Activated naive CD4-positive, alpha-beta T cell treated with anti-CD3 and anti-CD28 coated beads, Interleukin-2, amount 50 U/mL, for 72 hours (primary cell): ENCODE measurements around the gene C2orf76. TPM values are rescaled to one million over a fixed set of nuclear protein-coding genes. Genes with fewer than 3 reads are reported as not detected.
A peak's percentile ranks its signal among the peaks of the same experiment; 100 is the strongest.

ENCODE experiments used
- ATAC-seq, 2 donors: fragments of 150-1000 bp; cut with Tn5 transposase; 2 replicates each; pipeline ENCODE4 v1.10.0; 2021; ENCODE audit warnings: mild to moderate bottlenecking in 2 of 2, moderate library complexity in 2 of 2
- DNase-seq, 2 donors: peaks; one replicate each; pipeline ENCODE4 v3.0.0; 2021 to 2022; ENCODE audit warnings: low spot score in 2 of 2
- H3K27ac Mint-ChIP-seq, 2 donors: one replicate each; pipeline ENCODE4 v1.8.0; 2022; ENCODE audit warnings: mild to moderate bottlenecking in 2 of 2, mixed read lengths in 2 of 2
- H3K36me3 Mint-ChIP-seq, 2 donors: one replicate each; pipeline ENCODE4 v1.8.0; 2022; ENCODE audit warnings: mixed read lengths in 2 of 2
- H3K9me3 Mint-ChIP-seq, 2 donors: one replicate each; pipeline ENCODE4 v1.8.0; 2022; ENCODE audit warnings: mixed read lengths in 2 of 2
- total RNA-seq, 2 donors: library from RNA; stranded (reverse); gene quantifications; one replicate each; pipeline ENCODE4 v1.2.3, GENCODE V29; 2022

C2orf76 gene
- total RNA-seq, 2 donors from 2014 or later: 6.1 to 31.6 TPM

DNA sequence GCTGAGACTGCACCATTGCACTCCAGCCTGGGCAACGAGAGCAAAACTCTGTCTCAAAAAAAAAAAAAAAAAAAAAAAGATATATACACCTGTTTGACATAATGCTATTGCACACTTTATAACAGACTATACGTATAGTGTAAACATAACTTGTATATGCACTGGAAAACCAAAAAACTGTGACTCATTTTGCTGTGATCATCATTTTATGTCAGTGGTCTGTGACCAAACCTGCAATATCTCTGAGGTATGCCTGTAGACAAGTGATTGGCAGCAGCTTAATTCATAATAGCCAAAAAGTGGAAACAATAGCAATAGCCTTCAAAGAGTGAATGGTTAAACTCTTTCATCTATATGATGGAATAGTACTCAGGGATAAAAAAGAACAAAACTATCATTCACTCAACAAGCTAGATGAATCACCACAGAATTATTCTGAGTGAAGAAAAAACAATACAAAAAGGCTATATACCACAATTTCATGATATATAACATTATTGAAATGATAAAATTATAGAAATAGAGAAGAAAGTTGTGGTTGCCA, 6.1 kb downstream of the C2orf76 start:
- no peak overlapping the region for H3K27ac Mint-ChIP-seq
- ATAC-seq (no peak), DNase-seq (no peak)
- peaks cover under 1 to 4% of the 10 kb centered on the region in 2 donors for H3K36me3 Mint-ChIP-seq
- H3K9me3 Mint-ChIP-seq: no peaks in the 10 kb centered on the region

DNA sequence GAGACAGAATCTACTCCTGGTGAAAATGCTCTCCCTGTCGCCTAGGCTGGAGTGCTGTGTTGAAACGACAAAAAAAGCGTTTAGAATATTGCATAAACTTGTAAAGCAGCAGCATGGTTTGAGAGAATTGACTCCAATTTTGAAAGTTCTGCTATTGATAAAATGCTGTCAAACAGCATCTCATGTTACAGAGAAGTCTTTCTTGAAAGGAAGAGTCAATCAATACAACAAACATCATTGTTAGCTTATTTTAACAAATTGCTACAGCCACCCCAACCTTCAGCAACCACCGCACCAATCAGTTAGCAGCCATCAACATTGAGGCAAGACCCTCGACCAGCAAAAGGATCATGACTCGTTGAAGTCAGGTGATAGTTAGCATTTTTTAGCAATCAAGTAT, 6.9 kb downstream of the C2orf76 start:
- Mint-ChIP-seq H3K9me3 (no peaks in the 10 kb centered on the region), H3K36me3 (no peaks in the 10 kb centered on the region), H3K27ac (no peak overlapping the region)
- no peak for ATAC-seq
- DNase-seq: no peak

DNA sequence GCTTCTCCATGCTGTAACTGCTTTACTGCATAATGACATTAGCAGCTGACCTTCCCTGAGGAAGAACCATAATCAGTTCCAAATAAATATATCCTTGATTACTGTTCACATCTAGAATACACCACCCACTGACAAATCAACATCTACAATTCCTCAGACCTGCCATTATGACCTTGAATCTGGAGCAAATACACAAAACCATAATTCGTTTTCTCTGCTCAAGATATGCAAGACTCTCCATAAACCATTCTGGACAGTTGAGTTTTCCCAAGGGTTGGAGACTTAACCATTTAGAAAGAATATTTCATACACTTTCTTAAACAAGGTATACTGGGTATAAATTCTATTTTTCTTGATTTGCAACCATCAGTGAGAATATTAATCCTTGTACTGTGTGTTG, 11.8 kb downstream of the C2orf76 start:
- DNase-seq (no peak), ATAC-seq (no peak)
- no peaks in the 10 kb centered on the region for H3K9me3 Mint-ChIP-seq
- no peak overlapping the region for H3K27ac Mint-ChIP-seq
- no peaks in the 10 kb centered on the region for H3K36me3 Mint-ChIP-seq

DNA sequence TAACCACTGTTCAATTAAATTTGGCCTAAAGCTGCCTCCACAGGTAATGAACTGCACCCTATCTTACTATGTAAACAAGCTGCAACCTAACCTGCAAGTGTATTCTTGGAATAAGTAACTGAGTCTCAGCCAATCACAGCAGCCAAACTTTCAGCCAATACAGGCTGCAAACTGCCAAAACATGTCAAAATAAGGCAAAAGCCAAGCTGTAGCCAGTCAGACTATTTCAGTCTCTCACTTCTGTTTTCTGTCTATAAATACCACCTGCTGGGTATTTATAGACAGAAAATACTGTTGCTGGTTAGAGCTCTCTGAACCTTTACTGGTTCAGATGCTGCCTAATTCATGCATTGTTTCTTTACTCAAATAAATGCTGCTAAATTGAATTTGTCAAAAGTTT, 14.3 kb downstream of the C2orf76 start:
- no peaks in the 10 kb centered on the region for H3K9me3 Mint-ChIP-seq
- no peak for DNase-seq
- no peak overlapping the region for H3K27ac Mint-ChIP-seq
- peak in 1 of 2 donors; percentile 47 for ATAC-seq
- H3K36me3 Mint-ChIP-seq: no peaks in the 10 kb centered on the region

DNA sequence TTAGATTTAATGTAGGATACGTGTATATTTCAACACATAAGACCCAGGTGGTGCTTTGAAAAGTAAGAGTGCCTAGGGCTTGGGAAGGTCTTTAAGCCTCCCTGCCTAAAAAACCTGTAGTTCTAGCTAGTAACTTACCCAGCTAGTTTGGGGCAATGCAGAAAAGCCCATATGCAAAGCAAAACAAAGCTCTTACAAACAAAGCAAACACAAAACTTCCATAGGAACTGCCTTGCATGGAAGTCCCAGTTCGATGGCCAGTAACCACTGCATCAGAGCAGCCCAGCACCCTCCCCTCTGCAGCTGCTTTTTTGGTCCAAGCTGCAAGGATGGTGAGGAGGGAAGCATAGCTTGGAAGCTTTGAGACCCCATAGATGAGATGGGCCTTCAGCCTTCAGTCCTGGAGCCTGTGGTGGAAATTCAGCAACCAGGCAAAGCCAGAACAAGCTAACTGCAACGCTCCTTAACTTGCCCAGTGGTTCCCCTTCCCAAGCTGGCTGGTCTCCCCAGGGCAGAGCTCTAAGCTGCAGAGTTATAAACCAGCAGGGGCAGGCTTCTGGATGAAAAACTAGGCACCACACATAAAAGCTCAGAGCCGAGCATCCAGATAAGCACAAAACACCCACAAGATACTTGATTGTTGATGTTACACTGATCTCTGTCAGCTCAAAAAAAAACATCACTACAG, 16.2 kb downstream of the C2orf76 start:
- ATAC-seq (no peak), DNase-seq (no peak)
- Mint-ChIP-seq H3K27ac (no peak overlapping the region), H3K36me3 (no peaks in the 10 kb centered on the region), H3K9me3 (no peaks in the 10 kb centered on the region)

DNA sequence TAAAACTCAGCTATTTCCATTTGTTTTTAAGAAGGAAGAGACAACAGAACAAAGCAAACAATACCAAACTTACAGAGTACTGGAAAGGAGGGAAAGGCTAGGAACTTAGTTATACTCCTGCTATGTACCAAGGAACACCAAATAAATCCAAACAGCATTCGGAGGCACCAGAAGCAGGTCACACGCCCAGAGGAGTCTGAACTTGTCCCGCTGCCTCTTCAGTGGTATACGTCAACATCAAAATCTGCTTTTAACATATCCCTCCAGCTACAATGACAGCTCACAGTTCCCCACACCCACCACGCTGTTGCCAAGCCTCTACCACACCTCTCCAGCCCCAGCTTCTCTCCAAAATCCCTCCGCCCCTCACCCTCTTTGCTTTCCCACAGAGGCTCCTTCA, 17.3 kb downstream of the C2orf76 start:
- DNase-seq (no peak), ATAC-seq (no peak)
- Mint-ChIP-seq H3K9me3 (no peaks in the 10 kb centered on the region), H3K27ac (peak overlapping the region in 1 of 2 donors; percentile 17), H3K36me3 (no peaks in the 10 kb centered on the region)

DNA sequence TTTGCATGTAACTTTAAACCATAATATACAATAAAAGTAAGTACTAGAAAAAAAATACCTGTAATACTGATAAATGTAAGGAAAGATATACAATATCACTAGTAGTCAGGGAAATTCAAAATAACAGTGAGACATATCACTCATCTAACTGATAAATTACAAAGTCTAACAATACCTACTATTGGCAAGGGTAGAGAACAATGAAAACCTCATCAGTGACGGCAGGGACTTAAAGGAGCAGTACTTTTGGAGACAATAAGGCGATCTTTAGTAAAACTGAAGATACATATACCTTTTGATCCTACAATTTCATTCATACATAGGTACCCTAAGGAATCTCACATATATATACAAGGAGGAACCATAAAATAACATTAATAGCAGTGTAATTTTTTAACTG, 24.9 kb downstream of the C2orf76 start:
- no peaks in the 10 kb centered on the region for H3K36me3 Mint-ChIP-seq
- H3K27ac Mint-ChIP-seq: no peak overlapping the region
- no peak for DNase-seq
- H3K9me3 Mint-ChIP-seq: no peaks in the 10 kb centered on the region
- no peak for ATAC-seq

DNA sequence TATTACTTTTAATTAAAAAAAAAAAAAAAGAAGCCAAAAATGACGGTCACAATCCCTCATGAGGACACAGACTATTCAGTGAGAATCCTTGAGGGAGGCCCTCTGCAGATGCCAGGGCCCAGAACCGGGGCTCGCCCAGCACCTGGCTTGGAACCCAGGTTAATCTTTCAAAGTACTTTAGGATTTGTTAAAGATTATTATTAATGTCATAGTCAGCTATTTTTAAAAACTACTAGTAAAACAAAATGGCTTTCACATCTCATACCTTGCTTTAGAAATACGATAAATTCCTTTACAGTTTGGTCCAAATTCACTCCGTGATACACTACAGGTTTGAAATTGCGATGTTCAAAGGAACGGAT, 27.1 kb downstream of the C2orf76 start:
- no peak for ATAC-seq

DNA sequence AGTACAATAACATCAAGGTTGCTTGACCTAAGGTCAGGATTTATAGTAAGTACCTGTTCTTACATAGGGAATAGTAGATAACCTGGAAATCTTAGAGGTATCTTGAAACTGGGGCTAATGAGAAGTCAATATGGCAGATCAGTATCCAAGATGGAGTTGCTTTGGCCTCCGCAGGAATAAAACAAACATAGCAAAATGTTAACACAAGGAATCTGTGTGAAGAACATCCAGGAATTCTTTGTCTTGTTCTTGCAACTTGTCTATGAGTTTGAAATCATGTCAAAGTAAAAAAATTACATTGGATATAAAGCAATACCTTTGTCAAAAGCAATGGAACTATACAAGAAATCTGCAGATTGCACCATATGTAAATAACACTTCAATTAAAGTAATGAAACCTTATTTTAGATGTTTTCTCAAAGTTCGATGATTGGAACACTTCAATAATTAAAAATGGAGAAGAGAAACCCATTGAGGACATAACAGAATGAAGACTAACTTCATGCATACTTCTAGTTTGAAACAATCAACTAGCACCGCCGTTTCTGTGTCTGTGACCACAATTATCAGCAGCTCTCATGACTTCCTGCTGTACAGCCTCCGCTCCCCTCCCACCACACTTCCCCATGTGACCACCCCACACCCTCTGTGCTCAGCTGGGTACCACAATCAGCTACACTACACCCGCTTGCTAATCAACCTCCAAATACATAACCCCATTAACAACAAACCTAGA, 27.6 kb downstream of the C2orf76 start:
- Mint-ChIP-seq H3K27ac (peak overlapping the region in 1 of 2 donors; percentile 3), H3K36me3 (peaks cover 0 to 1% of the 10 kb centered on the region in 2 donors), H3K9me3 (no peaks in the 10 kb centered on the region)
- DNase-seq (no peak), ATAC-seq (peak in 1 of 2 donors; percentile 31)

More for the DNA sequence above, 27.1 kb downstream of the C2orf76 start:
- H3K9me3 Mint-ChIP-seq: no peaks in the 10 kb centered on the region
- peak overlapping the region in 1 of 2 donors; percentile 3 for H3K27ac Mint-ChIP-seq
- DNase-seq: no peak
- no peaks in the 10 kb centered on the region for H3K36me3 Mint-ChIP-seq

DNA sequence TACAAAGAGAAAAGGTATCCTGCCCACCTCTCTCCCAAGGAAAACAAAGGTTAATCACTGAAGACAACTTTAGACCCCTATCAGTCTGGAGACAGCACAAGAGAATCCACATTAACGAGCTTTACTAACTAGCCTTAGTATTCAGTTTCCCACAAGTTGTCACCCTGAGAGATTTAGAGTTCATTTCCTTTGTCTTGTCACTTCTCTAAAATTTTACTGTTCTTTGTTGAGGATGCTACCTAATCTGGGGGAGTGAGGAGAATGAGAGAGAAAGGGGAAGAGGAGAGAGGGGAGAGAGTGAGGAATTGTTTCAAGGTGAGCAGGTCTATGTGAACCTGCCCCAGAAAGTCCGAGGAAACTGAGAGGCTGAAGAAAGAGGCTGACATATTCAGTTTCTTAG, 28.4 kb downstream of the C2orf76 start:
- ATAC-seq (no peak), DNase-seq (no peak)
- Mint-ChIP-seq H3K36me3 (peaks cover 0 to 4% of the 10 kb centered on the region in 2 donors), H3K27ac (peak overlapping the region in 1 of 2 donors; percentile 77), H3K9me3 (no peaks in the 10 kb centered on the region)

DNA sequence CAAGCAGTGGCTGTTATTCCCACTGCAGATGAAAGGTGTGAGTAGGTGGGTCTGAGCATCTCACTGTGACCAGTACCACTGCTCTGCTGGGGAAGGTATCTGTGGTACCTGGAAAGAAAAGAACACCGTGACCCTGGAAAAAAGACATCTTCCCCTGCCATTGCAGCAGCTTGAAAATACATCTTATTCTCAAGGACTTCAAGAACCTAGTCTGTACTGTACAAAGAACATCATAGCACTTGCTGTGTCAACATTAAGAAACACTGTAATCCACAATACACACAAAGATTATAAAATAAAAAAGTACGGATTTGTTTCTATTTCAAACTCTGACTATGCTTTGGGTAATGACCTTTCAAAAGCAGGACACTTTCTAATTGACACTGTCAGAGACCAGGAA, 28.9 kb downstream of the C2orf76 start:
- Mint-ChIP-seq H3K27ac (no peak overlapping the region), H3K36me3 (peaks cover 0 to 4% of the 10 kb centered on the region in 2 donors), H3K9me3 (no peaks in the 10 kb centered on the region)
- DNase-seq: no peak
- ATAC-seq: no peak

DNA sequence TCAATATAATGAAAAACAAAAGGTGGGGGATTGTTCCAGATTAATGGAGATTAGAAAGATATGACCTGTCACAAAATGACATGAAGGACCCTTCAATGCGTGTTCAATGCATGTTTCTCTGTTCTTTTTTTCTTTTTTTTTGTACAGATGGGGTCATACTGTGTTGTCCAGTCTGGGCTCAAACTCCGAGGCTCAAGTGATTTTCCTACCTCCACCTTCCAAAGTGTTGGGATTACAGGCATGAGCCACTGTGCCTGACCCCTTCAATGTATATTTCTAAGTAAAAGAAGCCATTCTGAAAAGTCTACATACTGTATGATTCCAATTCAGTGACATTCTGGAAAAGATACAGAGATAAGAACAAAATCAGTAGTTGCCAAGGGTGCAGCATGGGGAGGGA, 32.8 kb downstream of the C2orf76 start:
- H3K36me3 Mint-ChIP-seq: peaks cover 0 to 4% of the 10 kb centered on the region in 2 donors
- no peak for DNase-seq
- no peaks in the 10 kb centered on the region for H3K9me3 Mint-ChIP-seq
- no peak overlapping the region for H3K27ac Mint-ChIP-seq
- ATAC-seq: no peak

DNA sequence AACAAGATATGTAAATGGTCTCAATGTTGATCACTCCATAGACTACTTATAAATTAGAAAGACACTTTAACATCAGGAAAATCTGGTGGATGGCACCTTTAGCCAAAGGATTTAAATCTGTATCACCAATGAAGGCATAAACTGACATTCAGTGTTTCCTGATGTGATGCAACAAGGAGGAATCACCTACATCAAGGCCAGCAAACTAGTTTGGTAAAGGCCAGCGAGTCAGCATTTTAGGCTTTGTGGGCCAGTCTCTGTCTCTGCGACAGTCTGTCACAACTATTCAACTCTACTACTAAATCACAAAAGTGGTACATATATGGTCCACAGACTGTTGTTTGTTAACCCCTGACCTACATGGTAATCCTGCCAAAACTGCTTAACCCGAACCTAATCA, 33.3 kb downstream of the C2orf76 start:
- Mint-ChIP-seq H3K36me3 (peaks cover 0 to 4% of the 10 kb centered on the region in 2 donors), H3K9me3 (no peaks in the 10 kb centered on the region), H3K27ac (no peak overlapping the region)
- no peak for DNase-seq
- no peak for ATAC-seq

DNA sequence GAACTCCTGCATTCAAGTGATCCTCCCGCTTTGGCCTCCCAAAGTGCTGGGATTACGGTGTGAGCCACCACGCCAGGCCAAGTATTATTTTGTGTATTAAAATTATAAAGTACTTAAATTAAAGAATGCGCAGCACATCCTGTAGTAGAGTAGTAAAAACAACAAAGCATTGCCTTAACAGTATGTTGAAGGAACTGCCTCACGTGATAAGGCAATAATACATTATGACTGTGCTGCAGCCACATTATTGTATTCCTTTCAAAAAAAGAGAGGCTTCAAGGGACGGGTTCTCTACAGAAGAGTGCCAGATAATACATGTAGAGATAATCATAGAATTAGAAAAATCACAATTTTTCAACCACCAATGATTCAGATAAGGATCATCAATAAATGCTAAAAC, 33.7 kb downstream of the C2orf76 start:
- Mint-ChIP-seq H3K36me3 (peaks cover 0 to 4% of the 10 kb centered on the region in 2 donors), H3K27ac (no peak overlapping the region), H3K9me3 (no peaks in the 10 kb centered on the region)
- no peak for ATAC-seq
- no peak for DNase-seq

DNA sequence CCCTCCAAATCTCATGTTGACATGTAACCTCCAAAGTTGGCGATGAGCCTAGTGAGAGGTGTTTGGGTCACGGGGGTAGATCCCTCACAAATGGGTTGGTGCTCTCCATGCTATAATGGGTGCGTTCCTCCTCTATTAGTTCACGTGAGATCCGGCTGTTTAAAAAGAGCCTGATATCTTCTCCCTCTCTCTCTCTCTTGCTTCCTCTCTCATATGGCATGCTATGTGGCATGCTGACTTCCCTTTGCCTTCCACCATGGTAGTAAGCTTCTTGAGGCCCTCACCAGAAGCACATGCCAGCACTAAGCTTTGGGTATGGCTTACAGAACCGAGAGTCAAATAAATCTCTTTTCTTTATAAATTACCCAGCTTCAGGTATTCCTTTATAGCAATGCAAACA, 39.2 kb downstream of the C2orf76 start:
- H3K27ac Mint-ChIP-seq: no peak overlapping the region
- ATAC-seq (no peak), DNase-seq (no peak)
- H3K9me3 Mint-ChIP-seq: no peaks in the 10 kb centered on the region
- no peaks in the 10 kb centered on the region for H3K36me3 Mint-ChIP-seq

DNA sequence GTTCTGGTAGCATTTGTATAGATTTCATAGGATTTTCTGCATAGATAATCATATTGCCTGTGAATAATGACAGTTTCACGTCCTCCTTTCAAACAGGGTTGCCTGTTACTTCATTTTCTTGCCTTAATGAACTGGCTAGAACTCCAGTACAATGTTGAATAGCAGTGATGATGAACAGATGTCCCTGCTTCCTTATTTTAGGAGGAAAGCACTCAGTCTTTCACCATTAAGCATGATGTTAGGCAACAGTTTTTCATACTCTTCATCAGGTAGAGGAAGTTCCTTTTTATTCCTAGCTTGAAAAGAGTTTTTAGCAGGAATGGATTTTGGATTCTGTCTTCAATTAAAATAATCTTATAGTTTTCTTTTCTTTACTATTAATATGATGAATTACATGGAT, 39.7 kb downstream of the C2orf76 start:
- ATAC-seq (no peak), DNase-seq (no peak)
- Mint-ChIP-seq H3K36me3 (no peaks in the 10 kb centered on the region), H3K9me3 (no peaks in the 10 kb centered on the region), H3K27ac (no peak overlapping the region)

DNA sequence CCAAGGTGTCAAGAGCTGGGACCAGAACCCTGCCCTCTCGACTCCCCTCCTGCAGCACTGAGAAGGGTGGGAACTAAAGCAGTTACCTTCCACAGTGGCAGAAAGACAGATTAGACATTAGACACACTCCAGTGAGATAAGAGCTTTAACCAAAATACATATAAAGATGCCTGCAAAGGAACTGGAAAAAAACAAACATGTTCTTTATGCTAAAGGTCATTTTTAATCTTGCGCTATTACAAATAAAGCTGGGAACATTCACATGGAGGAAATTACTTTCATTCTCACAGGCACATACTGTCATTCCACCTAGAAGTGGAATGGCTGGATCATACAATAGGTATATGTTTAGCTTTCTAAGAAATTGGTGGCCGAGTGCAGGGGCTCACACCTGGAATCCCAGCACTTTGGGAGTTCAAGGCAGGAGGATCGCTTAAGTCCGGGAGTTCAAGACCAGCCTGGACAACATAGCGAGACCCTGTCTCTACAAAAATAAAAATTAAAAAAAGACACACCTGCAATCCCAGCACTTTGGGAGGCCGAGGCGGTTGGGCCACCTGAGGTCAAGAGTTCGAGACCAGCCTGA, 41.9 kb downstream of the C2orf76 start:
- Mint-ChIP-seq H3K27ac (no peak overlapping the region), H3K36me3 (no peaks in the 10 kb centered on the region), H3K9me3 (no peaks in the 10 kb centered on the region)
- DNase-seq: no peak
- no peak for ATAC-seq
